Activated CD4-positive, alpha-beta T cell treated with anti-CD3 and anti-CD28 coated beads, Interleukin-10, Interleukin-2, amounts not matched to agents 100 ng/mL and 50 ng/mL, durations not matched to agents 16 hours and 8 hours (primary cell): ENCODE results near the gene DGKI.

Experiments
- DNase-seq: peaks from one replicate; pipeline ENCODE4 v3.0.0-alpha.2; 2020

The DGKI gene

GRCh38 chr7:137521451-137521850, 325.3 kb downstream of the DGKI start:
- DNase-seq: no peak

DNA sequence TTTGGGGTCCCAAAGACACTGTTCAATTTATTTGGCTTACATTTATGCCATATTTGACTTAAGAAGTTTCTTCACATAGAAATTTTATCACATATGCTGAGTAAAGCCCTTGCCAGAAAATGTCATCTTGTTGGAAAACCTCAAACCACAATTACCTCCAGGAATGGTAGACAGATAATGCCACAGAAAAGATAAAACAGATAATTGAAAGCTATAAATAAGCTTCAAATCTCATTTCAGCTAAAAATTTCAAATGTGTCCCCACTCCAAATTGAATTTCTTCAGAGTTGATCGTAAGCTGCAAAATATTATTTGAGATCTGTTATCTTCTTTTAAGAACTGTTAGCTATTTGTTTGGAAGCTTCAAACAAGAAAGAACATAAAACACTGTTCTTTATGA, 326.8 kb downstream of the DGKI start:
- no peak for DNase-seq

GRCh38 chr7:137519181-137519691, 327.5 kb downstream of the DGKI start:
- DNase-seq: no peak

GRCh38 chr7:137513091-137513490, 333.7 kb downstream of the DGKI start:
- no peak for DNase-seq

DNA sequence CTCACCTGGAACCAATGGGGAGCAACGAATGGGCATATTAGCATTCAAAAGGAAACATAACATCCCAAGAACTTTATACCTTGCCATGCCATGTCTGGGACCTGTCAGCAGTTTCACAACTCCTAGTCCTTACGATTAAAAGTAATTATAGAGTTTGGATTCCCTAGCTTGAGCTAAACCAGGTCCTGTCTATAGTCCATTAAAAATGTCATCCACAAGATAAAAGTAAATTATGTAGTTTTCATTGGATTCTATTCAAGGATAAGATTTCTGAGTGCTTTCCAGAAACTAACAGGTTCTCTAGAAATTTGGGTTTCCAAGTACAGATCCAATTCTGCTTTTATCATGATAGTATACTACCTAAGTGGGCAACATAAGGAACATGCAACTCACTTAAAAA, 339.7 kb downstream of the DGKI start:
- no peak for DNase-seq

GRCh38 chr7:137506031-137506430, 340.7 kb downstream of the DGKI start:
- DNase-seq: no peak

DNA sequence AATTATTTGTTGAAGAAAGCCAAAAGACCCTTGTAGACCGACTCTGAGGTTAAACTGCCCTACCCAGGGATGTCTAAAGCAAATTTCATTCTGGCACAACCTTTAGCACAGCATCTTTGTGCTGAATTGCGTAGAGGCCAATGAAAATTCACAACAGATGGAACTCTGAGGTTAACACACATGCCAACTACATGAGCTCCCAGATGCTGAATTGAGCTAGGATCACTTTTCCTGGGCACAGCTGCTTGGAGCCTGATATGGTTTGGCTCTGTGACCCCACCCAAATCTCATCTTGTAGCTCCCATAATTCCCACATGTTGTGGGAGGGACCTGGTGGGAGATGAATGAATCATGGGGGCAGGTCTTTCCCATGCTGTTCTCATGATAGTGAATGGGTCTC, 345.2 kb downstream of the DGKI start:
- no peak for DNase-seq

DNA sequence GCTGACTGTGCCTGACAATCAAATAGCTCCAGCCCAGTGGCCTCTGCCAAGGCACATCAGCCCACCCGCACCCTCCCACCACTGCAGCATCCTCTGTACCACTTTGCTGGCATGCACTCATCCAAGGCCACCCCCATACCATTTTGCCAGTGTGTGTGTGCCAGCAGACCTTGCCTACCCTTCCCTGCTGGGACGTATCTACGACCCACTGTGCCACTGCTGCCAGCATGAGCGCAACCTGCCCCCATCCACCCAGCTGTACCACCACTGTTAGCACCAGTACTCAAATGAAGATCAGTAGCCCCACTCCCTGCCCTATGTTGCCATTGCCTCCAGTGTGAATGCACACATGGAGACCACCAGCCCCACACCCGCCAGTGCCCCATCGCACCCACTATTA, 353.9 kb downstream of the DGKI start:
- DNase-seq: no peak

GRCh38 chr7:137489880-137490279, 356.9 kb downstream of the DGKI start:
- no peak for DNase-seq

- no peak for DNase-seq
Observed at GRCh38 chr7:137488038-137488437, 358.7 kb downstream of the DGKI start.

GRCh38 chr7:137485818-137486217, 361.0 kb downstream of the DGKI start:
- DNase-seq: no peak

GRCh38 chr7:137484326-137484725, 362.4 kb downstream of the DGKI start:
- DNase-seq: no peak

GRCh38 chr7:137482466-137482865, 364.3 kb downstream of the DGKI start:
- no peak for DNase-seq

GRCh38 chr7:137480824-137481365, 365.9 kb downstream of the DGKI start:
- no peak for DNase-seq

GRCh38 chr7:137480401-137480800, 366.4 kb downstream of the DGKI start:
- no peak for DNase-seq

DNA sequence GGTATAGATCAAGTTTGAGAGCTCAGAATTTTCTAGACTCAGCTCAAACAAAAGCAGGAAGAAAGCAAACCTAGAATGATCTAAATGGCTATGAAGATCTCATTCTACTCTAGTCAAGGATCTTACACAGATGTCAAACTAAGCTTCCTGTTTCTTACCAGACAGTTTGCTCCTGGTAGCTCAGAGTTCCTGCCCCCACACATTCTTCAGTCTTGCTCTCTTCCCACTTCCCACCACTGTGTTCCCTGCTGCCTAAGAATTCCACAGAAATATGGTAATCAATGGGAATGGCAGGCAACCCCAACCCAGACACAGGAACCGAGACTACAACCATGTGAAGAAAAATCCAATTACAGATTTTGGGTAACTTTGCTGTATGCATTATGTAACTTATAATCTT, 369.8 kb downstream of the DGKI start:
- no peak for DNase-seq

DNA sequence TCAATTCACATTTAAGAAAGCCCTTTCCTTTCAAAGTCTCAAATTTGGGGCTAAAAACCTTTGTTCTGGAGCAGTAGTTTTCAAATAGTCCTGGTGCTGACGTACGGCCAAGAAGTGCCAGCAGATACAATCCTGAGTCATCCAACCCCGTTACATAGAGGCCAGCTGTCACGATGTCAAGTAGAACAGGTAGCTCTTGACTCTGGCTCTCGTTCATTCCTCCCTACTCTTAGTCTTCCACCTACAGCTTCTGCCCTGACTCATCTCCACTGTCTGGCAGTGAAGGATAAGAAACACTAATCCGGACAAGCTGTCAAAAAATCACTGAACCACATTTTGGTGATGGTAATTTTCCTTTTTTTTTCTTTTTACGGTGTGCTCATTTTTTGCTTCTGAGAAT, 370.8 kb downstream of the DGKI start:
- DNase-seq: no peak

GRCh38 chr7:137474540-137475026, 372.2 kb downstream of the DGKI start:
- DNase-seq: no peak

DNA sequence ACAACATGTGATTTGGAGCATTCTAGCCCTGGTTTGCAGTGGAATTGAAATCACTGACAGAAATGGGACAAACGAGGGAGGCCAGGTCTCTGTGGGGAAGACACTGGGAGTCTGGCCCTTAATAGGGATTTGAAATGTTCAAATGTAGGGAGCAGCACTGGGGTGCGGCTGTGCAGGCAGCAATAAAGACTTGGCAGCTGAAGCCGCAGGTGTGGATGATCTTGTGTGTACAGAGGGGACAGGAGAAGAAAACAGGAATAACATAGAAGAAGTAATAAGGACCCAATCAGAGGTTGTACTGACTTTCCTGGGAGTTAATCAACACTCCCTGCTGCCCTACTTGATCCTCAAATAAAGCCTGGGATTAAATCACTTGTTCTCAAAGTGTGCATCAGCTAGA, 375.6 kb downstream of the DGKI start:
- DNase-seq: no peak

GRCh38 chr7:137469858-137470257, 376.9 kb downstream of the DGKI start:
- DNase-seq: no peak

DNA sequence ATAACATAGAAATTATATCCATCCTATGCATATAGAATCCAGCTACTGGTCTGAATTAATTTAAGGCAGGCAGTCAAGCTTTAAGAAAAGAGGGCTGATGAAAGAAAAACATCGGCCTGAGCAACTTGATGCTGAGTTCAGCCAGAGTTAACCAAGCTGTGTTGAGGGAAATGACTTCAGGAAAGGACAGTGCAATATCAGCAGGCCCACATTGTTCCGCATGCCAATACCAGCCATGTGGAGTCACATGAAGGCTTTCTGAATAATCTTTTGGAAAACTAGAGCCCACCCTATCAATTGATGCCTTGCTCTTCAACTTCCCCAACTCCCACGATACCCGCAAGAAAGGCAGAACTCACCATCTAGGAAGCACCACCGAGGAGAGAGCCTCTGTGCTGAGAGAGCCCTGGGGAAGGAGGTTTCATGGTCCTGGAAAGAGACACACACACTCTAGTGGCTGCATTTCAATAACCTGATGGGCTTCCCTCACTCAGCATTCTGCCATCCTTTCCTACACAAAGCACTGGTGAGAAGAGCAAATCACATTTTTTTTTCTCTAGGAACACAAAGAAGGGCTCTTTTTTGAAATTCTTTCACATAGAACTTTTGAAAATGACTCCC, 377.5 kb downstream of the DGKI start:
- no peak for DNase-seq

- DNase-seq: peak; percentile 37
Observed at GRCh38 chr7:137462847-137463246, 383.9 kb downstream of the DGKI start.

- no peak for DNase-seq
Observed at GRCh38 chr7:137462074-137462715, 384.6 kb downstream of the DGKI start.

- no peak for DNase-seq
Observed at GRCh38 chr7:137458399-137458798, 388.4 kb downstream of the DGKI start.
